K562 (cell line): ENCODE results near the gene ENSA. TPM values are rescaled to one million over a fixed set of nuclear protein-coding genes. Genes with fewer than 3 reads are reported as not detected.

Experiments used
- ARID4B ChIP-seq: sonication (generic); formaldehyde crosslinking; IDR thresholded peaks from 2 replicates; pipeline ENCODE4 v1.8.0; 2022; ENCODE audit warnings: mild to moderate bottlenecking, missing genetic modification reagents
- CGGBP1 ChIP-seq: fragments of 250-450 bp; sonication (Bioruptor Pico); IDR thresholded peaks from 2 replicates; pipeline ENCODE4 v1.9.0; 2021; ENCODE audit warnings: mild to moderate bottlenecking
- ELF1 ChIP-seq: fragments of 200-800 bp; sonication (Bioruptor generic); IDR thresholded peaks from 2 replicates; pipeline ENCODE4 v1.6.1; 2016; ENCODE audit warnings: missing genetic modification characterization, missing compliant biosample characterization
- HDAC1 ChIP-seq, 2 experiments: fragments of 450-650 bp; IDR thresholded peaks; 2 replicates each; pipeline ENCODE4 v1.6.1; 2016 to 2017; ENCODE audit warnings: inconsistent platforms in 1 of 2, mild to moderate bottlenecking in 1 of 2, moderate library complexity in 1 of 2
- HIVEP1 ChIP-seq: fragments of 250-450 bp; sonication (Bioruptor Pico); IDR thresholded peaks from 2 replicates; pipeline ENCODE4 v1.4.0; 2020; ENCODE audit warnings: mild to moderate bottlenecking
- KLF16 ChIP-seq: IDR thresholded peaks from 2 replicates; pipeline ENCODE4 v1.6.1; 2016; ENCODE audit warnings: antibody characterized with exemption
- MCM5 ChIP-seq: fragments of 450-650 bp; IDR thresholded peaks from 2 replicates; pipeline ENCODE4 v1.6.1; 2016; ENCODE audit warnings: low read depth
- MTA2 ChIP-seq: fragments of 450-650 bp; IDR thresholded peaks from 2 replicates; pipeline ENCODE4 v1.6.1; 2016; ENCODE audit warnings: low read depth
- NCOA6 ChIP-seq: fragments of 450-650 bp; IDR thresholded peaks from 2 replicates; pipeline ENCODE4 v1.6.1; 2017; ENCODE audit warnings: mild to moderate bottlenecking
- NR4A1 ChIP-seq, 2 experiments: fragments of 250-450 bp in 1 of 2; fragments of 450-650 bp in 1 of 2; sonication (Bioruptor Pico) in 1 of 2; IDR thresholded peaks; 2 replicates each; pipeline versions ENCODE4 v1.4.0 to v1.6.1; 2016 to 2020; ENCODE audit warnings: mild to moderate bottlenecking in 2 of 2, missing compliant biosample characterization in 1 of 2, missing genetic modification characterization in 1 of 2, moderate library complexity in 1 of 2
- NUFIP1 ChIP-seq: fragments of 450-650 bp; IDR thresholded peaks from 2 replicates; pipeline ENCODE4 v1.6.1; 2018; ENCODE audit not compliant: partially characterized antibody
- PHB2 ChIP-seq: fragments of 450-650 bp; IDR thresholded peaks from 2 replicates; pipeline ENCODE4 v1.6.1; 2017; ENCODE audit warnings: low read depth
- PPARD ChIP-seq: fragments of 250-450 bp; sonication (Bioruptor Pico); IDR thresholded peaks from 2 replicates; pipeline ENCODE4 v1.8.0; 2022; ENCODE audit warnings: inconsistent platforms, mild to moderate bottlenecking, moderate library complexity
- PURB ChIP-seq: sonication (generic); formaldehyde crosslinking; IDR thresholded peaks from 2 replicates; pipeline ENCODE4 v1.9.0; 2021; ENCODE audit warnings: low read depth, mild to moderate bottlenecking, missing genetic modification reagents
- RBM14 ChIP-seq: fragments of 200-400 bp; formaldehyde crosslinking; IDR thresholded peaks from 2 replicates; pipeline ENCODE4 v1.6.1; 2018; ENCODE audit warnings: low read depth, mild to moderate bottlenecking, low read length, moderate library complexity, borderline replicate concordance; ENCODE audit not compliant: insufficient read depth
- RNF2 ChIP-seq: sonication (generic); IDR thresholded peaks from 2 replicates; pipeline ENCODE4 v1.6.1; 2016
- SMARCE1 ChIP-seq: fragments of 450-650 bp; IDR thresholded peaks from 2 replicates; pipeline ENCODE4 v1.7.1; 2016; ENCODE audit warnings: mild to moderate bottlenecking
- TAF9B ChIP-seq: fragments of 450-650 bp; IDR thresholded peaks from 2 replicates; pipeline ENCODE4 v1.6.1; 2018; ENCODE audit warnings: mild to moderate bottlenecking; ENCODE audit not compliant: partially characterized antibody
- TBL1XR1 ChIP-seq, 2 experiments: IDR thresholded peaks; 2 replicates each; pipeline ENCODE4 v1.6.1; 2012; ENCODE audit warnings: improper control_type of control experiment in 2 of 2, low read length in 2 of 2, mild to moderate bottlenecking in 1 of 2
- TEAD1 ChIP-seq, 2 experiments: fragments of 450-650 bp in 1 of 2; sonication (generic) in 1 of 2; formaldehyde crosslinking; IDR thresholded peaks; 2 replicates each; pipeline versions ENCODE4 v1.4.0 to v1.8.0; 2020 to 2022; ENCODE audit warnings: mild to moderate bottlenecking in 2 of 2, missing genetic modification reagents in 1 of 2
- TEAD2 ChIP-seq: fragments of 450-650 bp; IDR thresholded peaks from 2 replicates; pipeline ENCODE4 v1.6.1; 2016; ENCODE audit warnings: missing genetic modification characterization, control low read depth, missing compliant biosample characterization
- UBTF ChIP-seq, 2 experiments: IDR thresholded peaks; 2 replicates each; pipeline ENCODE4 v1.6.1; 2012; ENCODE audit warnings: improper control_type of control experiment in 2 of 2, low read depth in 2 of 2, low read length in 2 of 2, borderline replicate concordance in 1 of 2
- ZNF217 ChIP-seq: sonication (generic); formaldehyde crosslinking; IDR thresholded peaks from 2 replicates; pipeline ENCODE4 v1.8.0; 2022; ENCODE audit warnings: mild to moderate bottlenecking, missing genetic modification reagents
- ZNF76 ChIP-seq: fragments of 250-450 bp; sonication (Bioruptor Pico); IDR thresholded peaks from 2 replicates; pipeline ENCODE4 v1.4.0; 2020; ENCODE audit warnings: mild to moderate bottlenecking, moderate library complexity, borderline replicate concordance
- ZNF77 ChIP-seq: fragments of 250-450 bp; sonication (Bioruptor Pico); IDR thresholded peaks from 2 replicates; pipeline ENCODE4 v1.5.0; 2020
- polyA plus RNA-seq, 8 experiments: library from polyadenylated mRNA; depleted of rRNA in 4 of 8; stranded (reverse) in 5 of 8; unstranded in 3 of 8; fragments of >200 nt; fragmentation: Nextera tagmentation in 2 of 8; fragmentation: Illumina TruSeq in 1 of 8; extraction: Ambion mirVana in 2 of 8; extraction: Trizol in 1 of 8; gene quantifications; 2 replicates each; pipeline versions ENCODE4 v1.2.1 to v1.2.3, GENCODE V29; 2011 to 2014; ENCODE audit warnings: inconsistent platforms in 1 of 8, missing spikeins in 1 of 8
- total RNA-seq, 7 experiments: library from RNA; depleted of rRNA in 6 of 7; stranded (reverse); fragments of >200 nt in 6 of 7; fragmentation: Illumina TruSeq in 2 of 7; extraction: Trizol in 2 of 7; gene quantifications; 2 replicates each; pipeline versions ENCODE4 v1.2.1 to v1.2.3, GENCODE V29; 2011 to 2021; ENCODE audit warnings: low replicate concordance in 1 of 7

ENSA gene
- total and polyA plus RNA-seq, 9 of the 15 experiments (the other 6 are each of a cell fraction or from before 2014, with no cell fraction given): 68.1 to 605 (median 188) TPM

GRCh38 chr1:150628766-150629114, 672 bp downstream of the ENSA start (continued):
- TF ChIP-seq UBTF (IDR thresholded peaks at IDR 0.05; ENCODE audit: borderline replicate concordance in 1 of 2, low read depth in 2 of 2, low read length in 2 of 2): no peak
- TF ChIP-seq TAF9B: no peak
- no peak for TF ChIP-seq NR4A1 (CRISPR knock-in tag; IDR thresholded peaks at IDR 0.05)
- TF ChIP-seq NR4A1 (tag; IDR thresholded peaks at IDR 0.05): no peak
- TF ChIP-seq RBM14: no peak
- no peak for TF ChIP-seq ZNF217 (CRISPR knock-in tag)
- TF ChIP-seq CGGBP1: no peak
- no peak for TF ChIP-seq MCM5
- TF ChIP-seq TEAD1 (CRISPR knock-in tag; IDR thresholded peaks at IDR 0.05): peak in 1 of 2 experiments; percentile 47; a peak in 1 of 4 replicates
- no peak for TF ChIP-seq TEAD2 (tag)
- TF ChIP-seq PHB2: no peak
- no peak for TF ChIP-seq ZNF76 (CRISPR knock-in tag)
- no peak for TF ChIP-seq SMARCE1
- no peak for TF ChIP-seq PPARD
- TF ChIP-seq NUFIP1: no peak
- no peak for TF ChIP-seq PURB (CRISPR knock-in tag)
- 0 out of 2 replicates have a peak, but pooled peaks have one; percentile 8 for TF ChIP-seq MTA2
- no peak for TF ChIP-seq ARID4B
- TF ChIP-seq ELF1 (tag): no peak
- no peak for TF ChIP-seq TBL1XR1 (IDR thresholded peaks at IDR 0.05; ENCODE audit: low read length in 2 of 2)
- no peak for TF ChIP-seq ZNF77 (CRISPR knock-in tag)
- no peak for TF ChIP-seq KLF16
- TF ChIP-seq HIVEP1 (CRISPR knock-in tag): no peak
- no peak for TF ChIP-seq RNF2
- no peak for TF ChIP-seq NCOA6
- TF ChIP-seq HDAC1 (IDR thresholded peaks at IDR 0.05): no peak; a peak in 1 of 4 replicates
